ENCODE results near the gene ACTR3C.

- TF ChIP-seq PPARA (CRISPR knock-in tag; IDR thresholded peaks at IDR 0.05; ENCODE audit: borderline replicate concordance) (no peak), TCF4 (CRISPR knock-in tag; IDR thresholded peaks at IDR 0.05; ENCODE audit: borderline replicate concordance) (no peak), CSRNP3 (CRISPR knock-in tag; IDR thresholded peaks at IDR 0.05) (no peak), ESRRG (CRISPR knock-in tag; IDR thresholded peaks at IDR 0.05) (no peak), CREB5 (CRISPR knock-in tag; IDR thresholded peaks at IDR 0.05; ENCODE audit: low read depth) (no peak), PATZ1 (CRISPR knock-in tag; IDR thresholded peaks at IDR 0.05; ENCODE audit: borderline replicate concordance) (no peak), TSHZ2 (CRISPR knock-in tag; IDR thresholded peaks at IDR 0.05) (no peak), ZNF565 (CRISPR knock-in tag; conservative IDR thresholded peaks at IDR 0.05; ENCODE audit: low read depth) (no peak)
Measured at GRCh38 chr7:150335108-150335773, 11.9 kb upstream of the ACTR3C start.
